ENCODE results near the gene TBC1D9B. TPM values are rescaled to one million over a fixed set of nuclear protein-coding genes. Genes with fewer than 3 reads are reported as not detected.

The TBC1D9B gene
- total RNA-seq, 4 donors from 2014 or later: 75.5 to 115 (median 94.3) TPM

DNA sequence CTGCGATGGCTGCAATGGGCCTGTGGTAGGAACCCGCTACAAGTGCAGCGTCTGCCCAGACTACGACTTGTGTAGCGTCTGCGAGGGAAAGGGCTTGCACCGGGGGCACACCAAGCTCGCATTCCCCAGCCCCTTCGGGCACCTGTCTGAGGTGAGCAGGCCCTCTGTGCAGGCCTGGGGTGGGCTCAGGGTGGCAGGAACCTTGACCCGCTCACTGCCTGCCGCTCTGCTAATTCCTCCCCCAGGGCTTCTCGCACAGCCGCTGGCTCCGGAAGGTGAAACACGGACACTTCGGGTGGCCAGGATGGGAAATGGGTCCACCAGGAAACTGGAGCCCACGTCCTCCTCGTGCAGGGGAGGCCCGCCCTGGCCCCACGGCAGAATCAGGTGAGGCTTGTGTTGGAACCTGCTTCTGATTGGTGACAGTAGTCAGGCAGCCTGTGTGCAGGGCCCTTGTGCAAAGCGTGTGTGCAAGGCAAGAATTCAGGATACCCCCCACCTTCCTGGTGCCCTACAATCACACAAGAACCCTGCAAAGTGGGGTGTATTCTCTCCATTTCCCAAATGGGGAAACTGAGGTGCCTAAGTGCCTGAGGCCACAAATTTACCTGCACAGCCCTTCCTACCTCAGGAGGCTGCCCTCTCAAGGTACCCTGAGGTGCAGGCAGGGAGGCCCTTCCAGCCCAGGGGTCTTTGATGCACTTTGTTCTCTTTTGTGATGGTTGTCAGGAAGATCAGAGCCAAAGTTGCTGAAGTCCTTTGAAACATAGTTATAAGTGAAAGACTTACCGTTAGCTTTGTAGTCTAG lies 83.6 kb downstream of the TBC1D9B start:
- intact Hi-C loops (cut with DNase I): no loop called here

DNA sequence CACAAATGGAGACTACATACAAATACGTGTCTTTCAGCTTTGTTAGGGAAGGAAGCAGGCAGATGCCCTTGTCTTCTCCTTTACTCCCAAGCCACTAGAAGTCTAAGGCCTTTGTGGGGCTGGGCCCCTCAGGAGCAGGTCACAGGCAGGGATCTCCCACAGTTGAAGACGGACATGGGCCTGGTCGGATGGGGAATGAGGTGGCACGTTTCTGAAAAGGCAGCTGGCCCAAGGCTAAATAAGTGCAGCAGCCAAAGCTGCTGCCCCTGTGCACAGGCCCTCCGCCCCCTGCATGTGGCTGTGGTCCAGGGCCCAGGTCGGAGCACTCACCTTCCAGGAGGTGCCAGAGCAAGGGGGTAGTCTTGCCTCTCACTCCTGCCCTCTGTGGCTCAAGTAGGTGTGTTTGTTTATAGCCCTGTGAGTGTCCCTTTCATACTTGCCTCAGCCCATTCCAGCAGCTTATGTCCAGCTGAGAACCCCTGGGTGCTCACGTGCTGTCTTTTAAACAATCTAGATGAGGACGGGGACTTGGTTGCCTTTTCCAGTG lies 85.2 kb downstream of the TBC1D9B start:
- WGBS, 2 donors: 31 to 51% methylated on average over 5 to 6 of the region's 8 CpGs
- peak in 1 of 2 donors; percentile 62 for DNase-seq

More for the DNA sequence above, 83.6 kb downstream of the TBC1D9B start:
- peaks cover 64 to 76% of the 10 kb centered on the region in 2 donors for H3K36me3 ChIP-seq
- H3K27me3 ChIP-seq: no peaks in the 10 kb centered on the region
- TF ChIP-seq, protein P1, sequence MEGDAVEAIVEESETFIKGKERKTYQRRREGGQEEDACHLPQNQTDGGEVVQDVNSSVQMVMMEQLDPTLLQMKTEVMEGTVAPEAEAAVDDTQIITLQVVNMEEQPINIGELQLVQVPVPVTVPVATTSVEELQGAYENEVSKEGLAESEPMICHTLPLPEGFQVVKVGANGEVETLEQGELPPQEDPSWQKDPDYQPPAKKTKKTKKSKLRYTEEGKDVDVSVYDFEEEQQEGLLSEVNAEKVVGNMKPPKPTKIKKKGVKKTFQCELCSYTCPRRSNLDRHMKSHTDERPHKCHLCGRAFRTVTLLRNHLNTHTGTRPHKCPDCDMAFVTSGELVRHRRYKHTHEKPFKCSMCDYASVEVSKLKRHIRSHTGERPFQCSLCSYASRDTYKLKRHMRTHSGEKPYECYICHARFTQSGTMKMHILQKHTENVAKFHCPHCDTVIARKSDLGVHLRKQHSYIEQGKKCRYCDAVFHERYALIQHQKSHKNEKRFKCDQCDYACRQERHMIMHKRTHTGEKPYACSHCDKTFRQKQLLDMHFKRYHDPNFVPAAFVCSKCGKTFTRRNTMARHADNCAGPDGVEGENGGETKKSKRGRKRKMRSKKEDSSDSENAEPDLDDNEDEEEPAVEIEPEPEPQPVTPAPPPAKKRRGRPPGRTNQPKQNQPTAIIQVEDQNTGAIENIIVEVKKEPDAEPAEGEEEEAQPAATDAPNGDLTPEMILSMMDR (IDR thresholded peaks at IDR 0.05): no peak
- no peak for TF ChIP-seq POLR2A (IDR thresholded peaks at IDR 0.05)
- H3K27ac ChIP-seq: peak overlapping the region in 2 of 3 donors; percentile 17 to 72
- WGBS, 2 donors: 89 to 91% methylated on average over 10 to 20 of the region's 22 CpGs
- H3K9me3 ChIP-seq: no peaks in the 10 kb centered on the region
- H3K4me1 ChIP-seq: peaks cover 66 to 73% of the 10 kb centered on the region in 2 donors
- peak overlapping the region in 1 of 3 donors; percentile 7 for H3K4me3 ChIP-seq (replicated peaks in 1 of 3)
- DNase-seq: no peak

GRCh38 chr5:179822059-179822432 lies 85.7 kb downstream of the TBC1D9B start:
- peak overlapping the region; percentile 45 to 100 (median 99) for H3K27ac ChIP-seq
- no peak for DNase-seq
- TF ChIP-seq POLR2A (IDR thresholded peaks at IDR 0.05): no peak
- TF ChIP-seq, protein P1 (IDR thresholded peaks at IDR 0.05): no peak
- peak overlapping the region; percentile 46 to 100 (median 99) for H3K4me3 ChIP-seq (replicated peaks in 1 of 3)
- H3K27me3 ChIP-seq: no peaks in the 10 kb centered on the region
- H3K36me3 ChIP-seq: peaks cover 45 to 56% of the 10 kb centered on the region in 2 donors
- 45 to 57% methylated on average over 3 of the region's 3 CpGs for WGBS, 2 donors
- H3K9me3 ChIP-seq: no peaks in the 10 kb centered on the region
- intact Hi-C loops (cut with DNase I): no loop called here
- peaks cover 63 to 69% of the 10 kb centered on the region in 2 donors for H3K4me1 ChIP-seq

More for the DNA sequence above, 85.2 kb downstream of the TBC1D9B start:
- peak overlapping the region; percentile 46 to 100 (median 99) for H3K4me3 ChIP-seq (replicated peaks in 1 of 3)
- H3K4me1 ChIP-seq: peaks cover 63 to 69% of the 10 kb centered on the region in 2 donors
- peaks cover 50 to 61% of the 10 kb centered on the region in 2 donors for H3K36me3 ChIP-seq
- H3K27ac ChIP-seq: peak overlapping the region; percentile 45 to 100 (median 99)
- TF ChIP-seq POLR2A (IDR thresholded peaks at IDR 0.05): no peak
- TF ChIP-seq, protein P1 (IDR thresholded peaks at IDR 0.05): no peak
- intact Hi-C loops (cut with DNase I): no loop called here
- H3K27me3 ChIP-seq: no peaks in the 10 kb centered on the region
- H3K9me3 ChIP-seq: no peaks in the 10 kb centered on the region

- peak; percentile 98 for DNase-seq
- Histone ChIP-seq H3K27me3 (no peaks in the 10 kb centered on the region), H3K9me3 (no peaks in the 10 kb centered on the region), H3K27ac (peak overlapping the region; percentile 97 to 100 (median 99)), H3K4me1 (peaks cover 60 to 69% of the 10 kb centered on the region in 2 donors), H3K4me3 (replicated peaks in 1 of 3) (peak overlapping the region; percentile 99 to 100 (median 99)), H3K36me3 (peaks cover 39 to 51% of the 10 kb centered on the region in 2 donors)
- TF ChIP-seq, protein P1 (IDR thresholded peaks at IDR 0.05): peak in 1 of 6 experiments; percentile 1
- TF ChIP-seq POLR2A (IDR thresholded peaks at IDR 0.05): peak; percentile 72 to 96
- WGBS, 2 donors: 0% methylated on average over 30 to 34 of the region's 54 CpGs
- intact Hi-C loops (cut with DNase I): no loop called here
Observed at GRCh38 chr5:179821298-179822058, 86.2 kb downstream of the TBC1D9B start.

All from thyroid gland (tissue), 4 donors.